IMR-90 (cell line): ENCODE measurements around the gene ZNF302. TPM values are rescaled to one million over a fixed set of nuclear protein-coding genes. Genes with fewer than 3 reads are reported as not detected.

Experiments used
- ATAC-seq: fragments of 200-7000 bp; cut with Tn5 transposase; 2 replicates; pipeline ENCODE4 v1.9.1; 2020; ENCODE audit warnings: low read depth, mild to moderate bottlenecking, moderate library complexity
- BruUV-seq: library from RNA; stranded (reverse); fragments of 400-500 nt; replicated peaks from 2 replicates; lab custom pipeline; 2021; lab: Mats Ljungman, UMichigan
- CTCF ChIA-PET: fragments of 300-600 bp; formaldehyde crosslinking; extraction: SDS; loops from one replicate; lab custom pipeline; 2021; ENCODE audit warnings: antibody characterized with exemption; lab: Yijun Ruan, JAX
- POLR2A ChIA-PET: fragments of 300-600 bp; sonication (Branson Sonifier 250); formaldehyde crosslinking; loops from one replicate; lab custom pipeline; 2022; ENCODE audit warnings: antibody characterized with exemption; ENCODE audit not compliant: unreplicated experiment; lab: Charles Lee
- DNase-seq: peaks from one replicate; pipeline ENCODE4 v3.0.0; 2013
- H2AFZ ChIP-seq: replicated peaks from 2 replicates; pipeline ENCODE3; 2013; ENCODE audit warnings: low read length, mild to moderate bottlenecking; ENCODE audit not compliant: poor library complexity
- H2AK5ac ChIP-seq: 2 replicates; pipeline ENCODE4 v1.6.1; 2013; ENCODE audit warnings: low read depth, low read length, inconsistent platforms
- H2AK9ac ChIP-seq: replicated peaks from 2 replicates; pipeline ENCODE3; 2013; ENCODE audit warnings: mild to moderate bottlenecking, low read depth, low read length, moderate library complexity; ENCODE audit not compliant: poor library complexity
- H2BK120ac ChIP-seq: 2 replicates; pipeline ENCODE4 v1.6.1; 2013; ENCODE audit warnings: low read depth, low read length, inconsistent platforms
- H2BK15ac ChIP-seq: 3 replicates; pipeline ENCODE4 v1.6.1; 2013; ENCODE audit warnings: low read depth, low read length, inconsistent platforms
- H2BK20ac ChIP-seq: 2 replicates; pipeline ENCODE4 v1.6.1; 2013; ENCODE audit warnings: low read depth, mild to moderate bottlenecking, inconsistent platforms, low read length, moderate library complexity
- H2BK5ac ChIP-seq: 2 replicates; pipeline ENCODE4 v1.6.1; 2013; ENCODE audit warnings: mild to moderate bottlenecking, low read depth, low read length, inconsistent platforms; ENCODE audit not compliant: poor library complexity, severe bottlenecking
- H3K14ac ChIP-seq: replicated peaks from 2 replicates; pipeline ENCODE4 v1.6.1; 2013; ENCODE audit warnings: low read depth, low read length, inconsistent platforms
- H3K18ac ChIP-seq: 2 replicates; pipeline ENCODE4 v1.6.1; 2013; ENCODE audit warnings: low read depth, low read length, control low read depth
- H3K23ac ChIP-seq: 2 replicates; pipeline ENCODE4 v1.6.1; 2013; ENCODE audit warnings: low read depth, low read length, inconsistent platforms
- H3K27ac ChIP-seq: 2 replicates; pipeline ENCODE4 v1.5.1; 2013; ENCODE audit warnings: mild to moderate bottlenecking, control low read depth, low read length; ENCODE audit not compliant: insufficient read depth
- H3K27me3 ChIP-seq: 2 replicates; pipeline ENCODE4 v1.6.1; 2013; ENCODE audit warnings: low read length; ENCODE audit not compliant: control insufficient read depth, insufficient read depth
- H3K36me3 ChIP-seq: 2 replicates; pipeline ENCODE4 v1.6.1; 2013; ENCODE audit warnings: low read length, mixed read lengths; ENCODE audit not compliant: control insufficient read depth, insufficient read depth
- H3K4ac ChIP-seq: 2 replicates; pipeline ENCODE4 v1.6.1; 2013; ENCODE audit warnings: low read depth, low read length, inconsistent platforms
- H3K4me1 ChIP-seq: 2 replicates; pipeline ENCODE4 v1.6.1; 2013; ENCODE audit warnings: low read length, mixed read lengths; ENCODE audit not compliant: control insufficient read depth, insufficient read depth
- H3K4me2 ChIP-seq: 2 replicates; pipeline ENCODE4 v1.6.1; 2013; ENCODE audit warnings: low read depth, mild to moderate bottlenecking, control low read depth, low read length, moderate library complexity
- H3K4me3 ChIP-seq: 2 replicates; pipeline ENCODE4 v1.5.1; 2013; ENCODE audit warnings: low read depth, mild to moderate bottlenecking, control low read depth, low read length, moderate library complexity; ENCODE audit not compliant: insufficient read depth
- H3K56ac ChIP-seq: 2 replicates; pipeline ENCODE4 v1.6.1; 2013; ENCODE audit warnings: low read length, inconsistent platforms; ENCODE audit not compliant: insufficient read depth; ENCODE audit errors: extremely low read depth
- H3K79me1 ChIP-seq, 2 experiments: 2 replicates each; pipeline ENCODE4 v1.6.1; 2013; ENCODE audit warnings: low read length in 2 of 2, inconsistent platforms in 1 of 2, low read depth in 1 of 2
- H3K9ac ChIP-seq: 2 replicates; pipeline ENCODE4 v1.6.1; 2013; ENCODE audit warnings: low read depth, low read length, control low read depth
- H3K9me1 ChIP-seq: 2 replicates; pipeline ENCODE4 v1.6.1; 2013; ENCODE audit warnings: low read length, inconsistent platforms; ENCODE audit not compliant: insufficient read depth
- H3K9me3 ChIP-seq: 2 replicates; pipeline ENCODE4 v1.6.1; 2013; ENCODE audit warnings: low read length; ENCODE audit not compliant: control insufficient read depth, insufficient read depth
- H4K20me1 ChIP-seq: 2 replicates; pipeline ENCODE4 v1.6.1; 2013; ENCODE audit warnings: low read length, inconsistent platforms; ENCODE audit not compliant: insufficient read depth
- H4K5ac ChIP-seq: 2 replicates; pipeline ENCODE4 v1.6.1; 2013; ENCODE audit warnings: mild to moderate bottlenecking, low read depth, low read length, control low read depth
- H4K8ac ChIP-seq, 2 experiments: 2 replicates each; pipeline ENCODE4 v1.6.1; 2013; ENCODE audit warnings: low read depth in 2 of 2, low read length in 2 of 2, control low read depth in 1 of 2, inconsistent platforms in 1 of 2
- H4K91ac ChIP-seq: 2 replicates; pipeline ENCODE4 v1.6.1; 2013; ENCODE audit warnings: low read depth, low read length, inconsistent platforms; ENCODE audit not compliant: insufficient read depth
- BHLHE40 ChIP-seq: fragments of 150-350 bp; IDR thresholded peaks from 2 replicates; pipeline ENCODE4 v1.6.1; 2016; ENCODE audit warnings: mild to moderate bottlenecking, low read depth, low read length
- CEBPB ChIP-seq: IDR thresholded peaks from 2 replicates; pipeline ENCODE4 v1.6.1; 2012; ENCODE audit warnings: low read depth, low read length, improper control_type of control experiment
- CHD1 ChIP-seq: IDR thresholded peaks from 2 replicates; pipeline ENCODE4 v1.6.1; 2012; ENCODE audit warnings: low read depth, low read length, improper control_type of control experiment
- MAZ ChIP-seq: IDR thresholded peaks from 2 replicates; pipeline ENCODE4 v1.6.1; 2012; ENCODE audit warnings: low read depth, mild to moderate bottlenecking, low read length, improper control_type of control experiment, moderate library complexity, borderline replicate concordance
- POLR2A ChIP-seq: IDR thresholded peaks from 2 replicates; pipeline ENCODE4 v1.6.1; 2012; ENCODE audit warnings: mild to moderate bottlenecking, low read depth, low read length
- RAD21 ChIP-seq: IDR thresholded peaks from 2 replicates; pipeline ENCODE4 v1.6.1; 2012; ENCODE audit warnings: low read length, improper control_type of control experiment
- RFX5 ChIP-seq: IDR thresholded peaks from 2 replicates; pipeline ENCODE4 v1.8.0; 2012; ENCODE audit warnings: low read depth, mild to moderate bottlenecking, low read length, moderate library complexity
- WGBS, 2 experiments: methylation state at CpG; one replicate each; pipeline versions ENCODE4 v1.1.5 to v1.1.7; 2013; ENCODE audit warnings: missing lambda C conversion rate in 2 of 2; ENCODE audit not compliant: insufficient read length in 1 of 2; ENCODE audit errors: extremely low coverage in 2 of 2; 5-methylcytosine and 5-hydroxymethylcytosine counted together
- dilution Hi-C: fragments of 300-500 bp; cut with HindIII; formaldehyde crosslinking; loops from one replicate; pipeline ENCODE4 v1.14.3; 2018; ENCODE audit warnings: low sequenced_read_pairs; ENCODE audit not compliant: unreplicated experiment
- in situ Hi-C: fragments of 300-500 bp; cut with MboI; formaldehyde crosslinking; loops from 3 replicates; pipeline ENCODE4 v1.14.3; 2019; ENCODE audit warnings: low sequenced_read_pairs, inconsistent platforms, mixed read lengths
- intact Hi-C: fragments of 100-400 bp; cut with micrococcal nuclease; formaldehyde crosslinking; loops from 2 replicates; pipeline ENCODE4 v1.10.0; 2022
- polyA plus RNA-seq, 3 experiments: library from polyadenylated mRNA; depleted of rRNA; stranded (reverse); fragments of >200 nt; gene quantifications; 2 replicates each; pipeline ENCODE4 v1.2.3, GENCODE V29; 2012; ENCODE audit warnings: low replicate concordance in 1 of 3
- total RNA-seq: library from RNA; depleted of rRNA; stranded (reverse); fragments of >200 nt; gene quantifications from 2 replicates; pipeline ENCODE4 v1.2.3, GENCODE V29; 2012
- TF ChIP-seq, protein P1 (sequence below): fragments of 150-350 bp; IDR thresholded peaks from 2 replicates; pipeline ENCODE4 v1.6.1; 2017; ENCODE audit warnings: mild to moderate bottlenecking, antibody characterized with exemption, low read length, low read depth

ZNF302 gene
- total and polyA plus RNA-seq, 2 of the 4 experiments (the other 2 are of a cell fraction) = 9.1 to 9.5 TPM

DNA sequence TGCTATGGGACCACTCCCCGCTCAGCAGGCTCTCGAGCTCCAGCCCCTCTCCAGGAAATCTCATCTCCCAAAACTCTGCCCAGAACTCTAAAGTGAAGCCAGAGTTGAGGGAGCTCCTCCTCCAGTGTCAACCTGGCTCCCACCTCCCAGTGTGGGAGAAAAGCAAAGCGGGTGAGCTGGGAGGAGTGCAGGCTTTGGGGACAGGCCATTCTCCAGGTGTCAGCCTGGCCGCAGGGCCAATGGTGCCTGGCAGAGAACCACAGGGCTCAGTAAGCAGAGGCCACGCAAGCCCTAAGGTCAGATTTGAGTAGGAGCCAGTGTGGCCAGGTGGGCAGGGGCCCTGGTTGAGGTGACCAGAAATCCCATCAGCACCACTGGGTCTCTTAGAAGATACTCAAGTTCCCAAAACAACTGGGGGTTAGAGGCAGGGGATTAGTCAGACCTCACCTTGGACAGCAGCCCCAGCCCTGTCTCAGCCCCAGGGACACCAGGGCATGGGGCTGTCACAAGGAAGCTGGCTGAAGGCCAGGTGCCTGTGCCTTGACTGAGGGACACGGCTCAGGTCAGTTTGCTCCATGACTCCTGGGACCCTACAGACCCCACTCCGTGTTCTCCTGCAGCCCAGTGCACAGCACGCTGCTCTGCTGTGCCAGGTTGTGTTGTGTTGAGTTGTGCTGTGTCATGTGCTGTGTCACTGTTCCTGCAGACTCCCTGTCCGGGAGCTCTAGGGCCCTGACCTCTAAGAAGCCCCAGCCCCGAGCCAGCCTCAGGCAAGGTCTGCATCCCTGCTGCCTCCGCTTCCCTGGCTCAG is 53.7 kb downstream of the ZNF302 start:
- ChIA-PET POLR2A (no interaction called here), CTCF (no interaction called here)
- peaks cover 4% of the 10 kb centered on the region; the same call in 1 of the 2 replicates for H3K9me1 ChIP-seq
- H2BK120ac ChIP-seq = no peak overlapping the region
- H3K4ac ChIP-seq = no peak overlapping the region
- no peak overlapping the region for H2AFZ ChIP-seq
- H2BK5ac ChIP-seq = no peak overlapping the region
- H3K4me3 ChIP-seq = no peak overlapping the region
- no peak overlapping the region for H3K9ac ChIP-seq
- BruUV-seq = no TSS peak
- H3K9me3 ChIP-seq = no peaks in the 10 kb centered on the region; the same call in 1 of the 2 replicates
- no peak overlapping the region for H2BK15ac ChIP-seq
- H3K14ac ChIP-seq = no peak overlapping the region
- H3K36me3 ChIP-seq = peaks cover 3% of the 10 kb centered on the region; the same call in 1 of the 2 replicates
- in situ Hi-C loops = no loop called here
- intact Hi-C loops = no loop called here
- H3K4me1 ChIP-seq = peaks cover 8% of the 10 kb centered on the region
- peaks cover 10 to 16% of the 10 kb centered on the region in 2 experiments for H3K79me1 ChIP-seq
- no peak overlapping the region for H2BK20ac ChIP-seq
- H4K5ac ChIP-seq = no peak overlapping the region
- H2AK9ac ChIP-seq = no peak overlapping the region
- H3K27ac ChIP-seq = no peak overlapping the region
- ATAC-seq (no peak), DNase-seq (no peak)
- H3K4me2 ChIP-seq = no peak overlapping the region
- no peaks in the 10 kb centered on the region for H4K20me1 ChIP-seq
- TF ChIP-seq, protein P1, sequence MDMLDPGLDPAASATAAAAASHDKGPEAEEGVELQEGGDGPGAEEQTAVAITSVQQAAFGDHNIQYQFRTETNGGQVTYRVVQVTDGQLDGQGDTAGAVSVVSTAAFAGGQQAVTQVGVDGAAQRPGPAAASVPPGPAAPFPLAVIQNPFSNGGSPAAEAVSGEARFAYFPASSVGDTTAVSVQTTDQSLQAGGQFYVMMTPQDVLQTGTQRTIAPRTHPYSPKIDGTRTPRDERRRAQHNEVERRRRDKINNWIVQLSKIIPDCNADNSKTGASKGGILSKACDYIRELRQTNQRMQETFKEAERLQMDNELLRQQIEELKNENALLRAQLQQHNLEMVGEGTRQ = no peak
- TF ChIP-seq CEBPB = no peak
- no peak for TF ChIP-seq BHLHE40
- TF ChIP-seq RFX5 = no peak
- no peak for TF ChIP-seq CHD1
- no peak for TF ChIP-seq MAZ
- TF ChIP-seq POLR2A = no peak
- TF ChIP-seq RAD21 = no peak
- no peak overlapping the region for H2AK5ac ChIP-seq
- no peak overlapping the region for H4K91ac ChIP-seq
- no peak overlapping the region for H3K23ac ChIP-seq
- no peak overlapping the region for H4K8ac ChIP-seq
- dilution Hi-C loops = no loop called here
- H3K27me3 ChIP-seq = peaks cover 2% of the 10 kb centered on the region; the same call in 1 of the 2 replicates
- H3K18ac ChIP-seq = no peak overlapping the region
- no peak overlapping the region for H3K56ac ChIP-seq
- 60% methylated on average over 1 of the region's 11 CpGs; no CpG with 5 or more reads in 1 of the 2 experiments for WGBS, 2 experiments
